Prostate gland (tissue), 2 donors: ENCODE results near the gene CD81.

ENCODE experiments used
- POLR2A ChIP-seq: fragments of 450-650 bp; IDR thresholded peaks from one replicate; pipeline ENCODE4 v1.6.1; 2016; ENCODE audit warnings: antibody characterized with exemption, mild to moderate bottlenecking
- POLR2AphosphoS5 ChIP-seq: sonication (generic); formaldehyde crosslinking; IDR thresholded peaks from one replicate; pipeline ENCODE4 v1.6.1; 2017; ENCODE audit warnings: antibody characterized with exemption
- TF ChIP-seq, protein P1 (sequence below), 4 experiments: fragments of 200-600 bp in 2 of 4; fragments of 450-650 bp in 2 of 4; sonication (generic) in 2 of 4; IDR thresholded peaks; 1 replicate in 3 of 4; 2 replicates in 1 of 4; pipeline ENCODE4 v1.5.1; 2016 to 2019; ENCODE audit warnings: antibody characterized with exemption in 4 of 4, mild to moderate bottlenecking in 2 of 4, moderate library complexity in 2 of 4

GRCh38 chr11:2329551-2329950, 47.6 kb upstream of the CD81 start:
- TF ChIP-seq, protein P1, sequence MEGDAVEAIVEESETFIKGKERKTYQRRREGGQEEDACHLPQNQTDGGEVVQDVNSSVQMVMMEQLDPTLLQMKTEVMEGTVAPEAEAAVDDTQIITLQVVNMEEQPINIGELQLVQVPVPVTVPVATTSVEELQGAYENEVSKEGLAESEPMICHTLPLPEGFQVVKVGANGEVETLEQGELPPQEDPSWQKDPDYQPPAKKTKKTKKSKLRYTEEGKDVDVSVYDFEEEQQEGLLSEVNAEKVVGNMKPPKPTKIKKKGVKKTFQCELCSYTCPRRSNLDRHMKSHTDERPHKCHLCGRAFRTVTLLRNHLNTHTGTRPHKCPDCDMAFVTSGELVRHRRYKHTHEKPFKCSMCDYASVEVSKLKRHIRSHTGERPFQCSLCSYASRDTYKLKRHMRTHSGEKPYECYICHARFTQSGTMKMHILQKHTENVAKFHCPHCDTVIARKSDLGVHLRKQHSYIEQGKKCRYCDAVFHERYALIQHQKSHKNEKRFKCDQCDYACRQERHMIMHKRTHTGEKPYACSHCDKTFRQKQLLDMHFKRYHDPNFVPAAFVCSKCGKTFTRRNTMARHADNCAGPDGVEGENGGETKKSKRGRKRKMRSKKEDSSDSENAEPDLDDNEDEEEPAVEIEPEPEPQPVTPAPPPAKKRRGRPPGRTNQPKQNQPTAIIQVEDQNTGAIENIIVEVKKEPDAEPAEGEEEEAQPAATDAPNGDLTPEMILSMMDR (IDR thresholded peaks at IDR 0.05) = no peak
- TF ChIP-seq POLR2AphosphoS5 (no peak), POLR2A (no peak)
